Osteoblast (primary cell): Measurements from ENCODE around the gene UFM1. TPM values are rescaled to one million over a fixed set of nuclear protein-coding genes. Genes with fewer than 3 reads are reported as not detected.

Experiments used
- DNase-seq: peaks from one replicate; pipeline ENCODE4 v3.0.0; 2011; ENCODE audit warnings: low spot score, mixed read lengths; ENCODE audit not compliant: insufficient read length; ENCODE audit errors: missing footprints
- H2AFZ ChIP-seq: 2 replicates; pipeline ENCODE4 v1.6.0; 2011; ENCODE audit warnings: mild to moderate bottlenecking, low read length
- H3K27ac ChIP-seq: 2 replicates; pipeline ENCODE4 v1.5.1; 2011; ENCODE audit warnings: mild to moderate bottlenecking, low read depth, low read length, moderate library complexity
- H3K27me3 ChIP-seq: 2 replicates; pipeline ENCODE4 v1.6.0; 2012; ENCODE audit warnings: mild to moderate bottlenecking, control low read depth, inconsistent platforms, low read length, moderate library complexity; ENCODE audit not compliant: insufficient read depth
- H3K36me3 ChIP-seq: 2 replicates; pipeline ENCODE4 v1.5.1; 2011; ENCODE audit warnings: mild to moderate bottlenecking, low read length, control low read depth, moderate library complexity; ENCODE audit not compliant: insufficient read depth
- H3K4me1 ChIP-seq: 2 replicates; pipeline ENCODE4 v1.5.1; 2011; ENCODE audit warnings: mild to moderate bottlenecking, low read length, control low read depth, moderate library complexity; ENCODE audit not compliant: insufficient read depth
- H3K4me2 ChIP-seq: 2 replicates; pipeline ENCODE4 v1.6.0; 2011; ENCODE audit warnings: mild to moderate bottlenecking, low read length; ENCODE audit not compliant: insufficient read depth
- H3K4me3 ChIP-seq: fragments of 200-600 bp; sonication (generic); 3 replicates; pipeline ENCODE4 v1.5.1; 2012; ENCODE audit warnings: mild to moderate bottlenecking, low read length, inconsistent platforms; ENCODE audit not compliant: insufficient read depth
- H3K79me2 ChIP-seq: 2 replicates; pipeline ENCODE4 v1.6.0; 2012; ENCODE audit warnings: mild to moderate bottlenecking, low read length, control low read depth, inconsistent platforms; ENCODE audit not compliant: insufficient read depth
- H3K9me3 ChIP-seq: 2 replicates; pipeline ENCODE4 v1.5.1; 2011; ENCODE audit warnings: low read depth, low read length, control low read depth
- H4K20me1 ChIP-seq: 2 replicates; pipeline ENCODE4 v1.6.0; 2012; ENCODE audit warnings: mild to moderate bottlenecking, low read length, control low read depth; ENCODE audit not compliant: insufficient read depth
- CTCF ChIP-seq: IDR thresholded peaks from 2 replicates; pipeline ENCODE4 v1.5.1; 2011; ENCODE audit warnings: mild to moderate bottlenecking, low read depth, low read length, moderate library complexity; ENCODE audit errors: extremely low read depth
- total RNA-seq: library from RNA; depleted of rRNA; stranded (reverse); fragments of >200 nt; gene quantifications from 2 replicates; pipeline ENCODE4 v1.2.3, GENCODE V29; 2012

The UFM1 gene
- total RNA-seq, 1 donor, result 110 TPM

- no peak for TF ChIP-seq CTCF
- Histone ChIP-seq H3K27me3 (no peaks in the 10 kb centered on the region), H3K4me1 (no peaks in the 10 kb centered on the region), H3K27ac (no peak overlapping the region), H3K4me3 (no peak overlapping the region), H3K79me2 (no peaks in the 10 kb centered on the region), H4K20me1 (no peaks in the 10 kb centered on the region), H3K9me3 (no peaks in the 10 kb centered on the region), H3K36me3 (no peaks in the 10 kb centered on the region), H3K4me2 (no peak overlapping the region), H2AFZ (no peak overlapping the region)
- no peak for DNase-seq
Observed at GRCh38 chr13:38401276-38401675, 51.6 kb downstream of the UFM1 start.

- Histone ChIP-seq H3K79me2 (no peaks in the 10 kb centered on the region), H3K36me3 (no peaks in the 10 kb centered on the region), H3K4me2 (no peak overlapping the region), H3K27me3 (no peaks in the 10 kb centered on the region), H4K20me1 (no peaks in the 10 kb centered on the region), H3K9me3 (no peaks in the 10 kb centered on the region), H3K27ac (no peak overlapping the region), H2AFZ (no peak overlapping the region), H3K4me3 (no peak overlapping the region), H3K4me1 (no peaks in the 10 kb centered on the region)
- TF ChIP-seq CTCF, result no peak
- DNase-seq, result no peak
Observed at GRCh38 chr13:38405216-38405615, 55.6 kb downstream of the UFM1 start.

- TF ChIP-seq CTCF, result no peak
- DNase-seq, result no peak
- no peaks in the 10 kb centered on the region for H3K4me1 ChIP-seq
- no peaks in the 10 kb centered on the region for H4K20me1 ChIP-seq
- no peak overlapping the region for H3K27ac ChIP-seq
- no peaks in the 10 kb centered on the region for H3K79me2 ChIP-seq
- no peaks in the 10 kb centered on the region for H3K36me3 ChIP-seq
- no peak overlapping the region for H3K4me2 ChIP-seq
- H3K4me3 ChIP-seq, result no peak overlapping the region
- no peaks in the 10 kb centered on the region for H3K9me3 ChIP-seq
- no peak overlapping the region for H2AFZ ChIP-seq
- no peaks in the 10 kb centered on the region for H3K27me3 ChIP-seq
Observed at GRCh38 chr13:38409771-38410170, 60.1 kb downstream of the UFM1 start.

GRCh38 chr13:38412266-38412665 is 62.6 kb downstream of the UFM1 start:
- Histone ChIP-seq H3K36me3 (no peaks in the 10 kb centered on the region), H3K4me3 (no peak overlapping the region)
- no peak for TF ChIP-seq CTCF

More at GRCh38 chr13:38412266-38412665, 62.6 kb downstream of the UFM1 start:
- Histone ChIP-seq H3K9me3 (no peaks in the 10 kb centered on the region), H3K79me2 (no peaks in the 10 kb centered on the region), H3K4me1 (no peaks in the 10 kb centered on the region), H3K4me2 (no peak overlapping the region), H3K27ac (no peak overlapping the region), H4K20me1 (no peaks in the 10 kb centered on the region), H3K27me3 (no peaks in the 10 kb centered on the region), H2AFZ (no peak overlapping the region)
- no peak for DNase-seq
